ENCODE measurements around the gene NALCN. TPM values are rescaled to one million over a fixed set of nuclear protein-coding genes. Genes with fewer than 3 reads are reported as not detected.

The NALCN gene
- total and polyA plus RNA-seq, 2 donors (not counting 1 experiment from before 2014, with no cell fraction given) = not detected

DNA sequence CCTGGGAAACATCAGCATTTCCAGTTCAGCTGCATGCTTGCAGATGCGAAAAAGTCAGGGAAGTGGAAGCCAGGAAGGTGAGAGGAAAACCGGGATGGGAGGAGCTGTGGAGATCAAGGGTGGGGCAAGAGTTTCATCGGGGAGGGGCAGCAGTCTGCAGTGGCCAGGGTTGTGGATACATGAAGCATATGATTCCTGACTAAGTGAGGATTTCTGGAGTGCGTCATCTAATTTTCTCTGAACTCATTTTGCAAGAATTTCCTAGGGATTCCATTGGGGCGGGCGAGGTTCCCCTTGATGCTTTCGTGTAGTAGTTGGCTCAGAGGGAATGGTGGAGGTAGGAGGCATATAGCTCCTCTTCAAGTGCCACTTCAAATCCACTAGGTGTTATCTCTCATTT is 397.6 kb downstream of the NALCN start:
- TF ChIP-seq, protein P1, sequence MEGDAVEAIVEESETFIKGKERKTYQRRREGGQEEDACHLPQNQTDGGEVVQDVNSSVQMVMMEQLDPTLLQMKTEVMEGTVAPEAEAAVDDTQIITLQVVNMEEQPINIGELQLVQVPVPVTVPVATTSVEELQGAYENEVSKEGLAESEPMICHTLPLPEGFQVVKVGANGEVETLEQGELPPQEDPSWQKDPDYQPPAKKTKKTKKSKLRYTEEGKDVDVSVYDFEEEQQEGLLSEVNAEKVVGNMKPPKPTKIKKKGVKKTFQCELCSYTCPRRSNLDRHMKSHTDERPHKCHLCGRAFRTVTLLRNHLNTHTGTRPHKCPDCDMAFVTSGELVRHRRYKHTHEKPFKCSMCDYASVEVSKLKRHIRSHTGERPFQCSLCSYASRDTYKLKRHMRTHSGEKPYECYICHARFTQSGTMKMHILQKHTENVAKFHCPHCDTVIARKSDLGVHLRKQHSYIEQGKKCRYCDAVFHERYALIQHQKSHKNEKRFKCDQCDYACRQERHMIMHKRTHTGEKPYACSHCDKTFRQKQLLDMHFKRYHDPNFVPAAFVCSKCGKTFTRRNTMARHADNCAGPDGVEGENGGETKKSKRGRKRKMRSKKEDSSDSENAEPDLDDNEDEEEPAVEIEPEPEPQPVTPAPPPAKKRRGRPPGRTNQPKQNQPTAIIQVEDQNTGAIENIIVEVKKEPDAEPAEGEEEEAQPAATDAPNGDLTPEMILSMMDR (IDR thresholded peaks at IDR 0.05) = no peak
- Histone ChIP-seq H3K27ac (ENCODE audit: low read length in 2 of 2) (no peak overlapping the region), H3K27me3 (replicated peaks in 1 of 4; ENCODE audit: control extremely low read depth in 1 of 4, control insufficient read depth in 3 of 4, insufficient read depth in 4 of 4, low read length in 3 of 4) (no peaks in the 10 kb centered on the region), H3K9ac (ENCODE audit: low read length) (no peak overlapping the region), H3K4me2 (replicated peaks; ENCODE audit: low read depth, low read length, poor library complexity, severe bottlenecking) (no peak overlapping the region), H3K4me3 (ENCODE audit: control extremely low read depth in 1 of 5, extremely low read depth in 1 of 5, insufficient read depth in 1 of 5, low read depth in 2 of 5, low read length in 4 of 5) (no peak overlapping the region), H4K20me1 (ENCODE audit: control insufficient read depth, insufficient read depth, low read length, poor library complexity, severe bottlenecking) (no peaks in the 10 kb centered on the region), H3K4me1 (ENCODE audit: control insufficient read depth in 2 of 2, insufficient read depth in 2 of 2, low read length in 2 of 2) (no peaks in the 10 kb centered on the region), H3K79me2 (ENCODE audit: control insufficient read depth, insufficient read depth, low read length) (no peaks in the 10 kb centered on the region), H2AFZ (ENCODE audit: insufficient read depth, low read depth, low read length, poor library complexity, severe bottlenecking) (no peak overlapping the region), H3K9me3 (ENCODE audit: control extremely low read depth in 1 of 3, control insufficient read depth in 2 of 3, insufficient read depth in 1 of 3, low read length in 2 of 3) (no peaks in the 10 kb centered on the region), H3K36me3 (replicated peaks in 1 of 2; ENCODE audit: control extremely low read depth in 1 of 2, control insufficient read depth in 1 of 2, extremely low read depth in 1 of 2, insufficient read depth in 2 of 2, low read length in 1 of 2) (no peaks in the 10 kb centered on the region)
- Mint-ChIP-seq H3K4me1 (no peaks in the 10 kb centered on the region), H3K9me3 (ENCODE audit: insufficient read depth) (no peaks in the 10 kb centered on the region), H3K27me3 (no peaks in the 10 kb centered on the region), H3K4me3 (no peak overlapping the region), H3K27ac (no peak overlapping the region)
- ATAC-seq (ENCODE audit: low read depth) (no peak), DNase-seq (no peak)
- intact Hi-C loops (cut with micrococcal nuclease) = no loop called here
- ChIA-PET CTCF (no interaction called here), POLR2A (no interaction called here)
- WGBS (ENCODE audit: insufficient coverage) = 81% methylated on average over 4 of the region's 7 CpGs

DNA sequence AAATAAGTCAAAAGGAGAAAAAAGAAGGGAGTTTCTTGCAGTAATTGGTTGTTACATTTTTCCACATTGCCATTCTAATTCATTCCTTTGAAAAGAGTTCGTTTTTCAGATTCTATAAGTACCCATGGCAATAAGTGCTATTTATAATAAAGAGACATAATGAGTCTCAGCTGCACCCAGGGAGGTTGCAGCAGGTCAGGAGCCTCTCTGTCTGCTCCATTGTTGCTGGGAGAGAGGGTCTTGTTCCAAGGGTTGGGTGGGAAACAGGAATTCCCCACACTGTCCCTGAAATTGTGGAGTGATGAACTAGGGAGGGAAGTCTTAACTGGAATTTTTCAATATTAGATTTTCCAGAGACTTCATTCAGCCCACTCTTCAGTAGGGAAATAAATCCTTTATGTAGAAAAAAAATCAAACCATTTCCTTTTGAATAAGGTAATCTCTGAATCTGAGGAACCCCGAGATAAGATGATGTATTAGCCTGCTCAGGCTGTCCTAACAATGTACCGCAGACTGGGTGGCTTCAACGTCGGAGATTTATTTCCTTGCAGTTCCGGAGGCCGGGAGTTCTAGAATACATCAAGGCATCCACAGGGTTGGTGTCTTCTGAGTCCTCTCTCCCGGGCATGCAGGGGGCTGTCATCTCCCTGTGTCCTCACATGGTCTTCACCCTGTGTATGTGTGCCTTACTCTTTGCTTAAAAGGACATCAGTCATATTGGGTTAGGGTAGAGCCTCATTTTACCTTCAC is 399.0 kb downstream of the NALCN start:
- 37% methylated on average over 7 of the region's 8 CpGs for WGBS (ENCODE audit: insufficient coverage)
- CTCF ChIA-PET = no interaction called here
- TF ChIP-seq, protein P1 (IDR thresholded peaks at IDR 0.05) = no peak
- no peaks in the 10 kb centered on the region for H3K4me1 Mint-ChIP-seq
- Histone ChIP-seq H3K79me2 (ENCODE audit: control insufficient read depth, insufficient read depth, low read length) (no peaks in the 10 kb centered on the region), H2AFZ (ENCODE audit: insufficient read depth, low read depth, low read length, poor library complexity, severe bottlenecking) (no peak overlapping the region), H3K4me1 (ENCODE audit: control insufficient read depth in 2 of 2, insufficient read depth in 2 of 2, low read length in 2 of 2) (no peaks in the 10 kb centered on the region), H3K9me3 (ENCODE audit: control extremely low read depth in 1 of 3, control insufficient read depth in 2 of 3, insufficient read depth in 1 of 3, low read length in 2 of 3) (no peaks in the 10 kb centered on the region), H3K4me3 (ENCODE audit: control extremely low read depth in 1 of 5, extremely low read depth in 1 of 5, insufficient read depth in 1 of 5, low read depth in 2 of 5, low read length in 4 of 5) (no peak overlapping the region), H3K4me2 (replicated peaks; ENCODE audit: low read depth, low read length, poor library complexity, severe bottlenecking) (no peak overlapping the region), H3K27me3 (replicated peaks in 1 of 4; ENCODE audit: control extremely low read depth in 1 of 4, control insufficient read depth in 3 of 4, insufficient read depth in 4 of 4, low read length in 3 of 4) (no peaks in the 10 kb centered on the region), H3K27ac (ENCODE audit: low read length in 2 of 2) (no peak overlapping the region), H3K36me3 (replicated peaks in 1 of 2; ENCODE audit: control extremely low read depth in 1 of 2, control insufficient read depth in 1 of 2, extremely low read depth in 1 of 2, insufficient read depth in 2 of 2, low read length in 1 of 2) (no peaks in the 10 kb centered on the region), H4K20me1 (ENCODE audit: control insufficient read depth, insufficient read depth, low read length, poor library complexity, severe bottlenecking) (no peaks in the 10 kb centered on the region), H3K9ac (ENCODE audit: low read length) (no peak overlapping the region)
- DNase-seq (no peak), ATAC-seq (ENCODE audit: low read depth) (no peak)
- no peaks in the 10 kb centered on the region for H3K27me3 Mint-ChIP-seq
- POLR2A ChIA-PET = no interaction called here
- intact Hi-C loops (cut with micrococcal nuclease) = no loop called here
- no peak overlapping the region for H3K27ac Mint-ChIP-seq
- no peak overlapping the region for H3K4me3 Mint-ChIP-seq
- no peaks in the 10 kb centered on the region for H3K9me3 Mint-ChIP-seq (ENCODE audit: insufficient read depth)

Data from B cell (primary cell).